Memory B cell (primary cell): Measurements from ENCODE around the gene TOX3.

Experiments used
- ATAC-seq: fragments of 150-1000 bp; cut with Tn5 transposase; 2 replicates; pipeline ENCODE4 v1.10.0; 2021; ENCODE audit warnings: low read depth, mild to moderate bottlenecking, moderate library complexity
- DNase-seq, 2 donors: peaks; one replicate each; pipeline ENCODE4 v3.0.0; 2022; ENCODE audit warnings: low spot score in 2 of 2
- H3K27ac Mint-ChIP-seq: one replicate; pipeline ENCODE4 v1.8.0; 2022; ENCODE audit warnings: mild to moderate bottlenecking, moderate library complexity, mixed read lengths
- H3K27me3 Mint-ChIP-seq: one replicate; pipeline ENCODE4 v1.8.0; 2022; ENCODE audit warnings: mixed read lengths
- H3K36me3 Mint-ChIP-seq: one replicate; pipeline ENCODE4 v1.8.0; 2022; ENCODE audit warnings: mild to moderate bottlenecking, mixed read lengths
- H3K4me1 Mint-ChIP-seq: one replicate; pipeline ENCODE4 v1.8.0; 2022; ENCODE audit warnings: mixed read lengths
- H3K4me3 Mint-ChIP-seq: one replicate; pipeline ENCODE4 v1.8.0; 2022; ENCODE audit warnings: mild to moderate bottlenecking, moderate library complexity, mixed read lengths
- H3K9me3 Mint-ChIP-seq: one replicate; pipeline ENCODE4 v1.8.0; 2022; ENCODE audit warnings: mixed read lengths

TOX3 gene

DNA sequence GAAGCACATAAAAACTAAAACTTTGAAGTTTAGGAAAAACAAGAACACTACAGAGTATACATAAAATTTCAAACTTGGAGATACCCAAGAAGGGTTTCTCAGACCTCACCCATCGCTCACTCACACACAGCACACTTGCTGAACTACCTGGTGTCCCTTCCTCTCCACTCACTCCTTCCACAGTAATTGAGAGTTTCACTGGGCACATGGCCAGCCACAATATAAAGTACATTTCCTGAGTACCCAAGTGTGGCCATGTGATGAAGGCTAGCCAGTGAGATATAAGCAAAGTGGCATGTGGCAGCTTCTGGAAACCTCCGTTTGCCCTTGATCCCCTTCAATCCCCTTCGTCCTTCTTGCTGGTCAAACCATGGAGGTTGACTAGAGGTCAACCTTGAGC is 11.9 kb downstream of the TOX3 start:
- H3K9me3 Mint-ChIP-seq: peaks cover 8% of the 10 kb centered on the region
- no peak overlapping the region for H3K27ac Mint-ChIP-seq
- ATAC-seq: no peak
- peaks cover 2% of the 10 kb centered on the region for H3K36me3 Mint-ChIP-seq
- H3K4me1 Mint-ChIP-seq: no peaks in the 10 kb centered on the region
- no peak for DNase-seq
- peaks cover 2% of the 10 kb centered on the region for H3K27me3 Mint-ChIP-seq
- H3K4me3 Mint-ChIP-seq: no peak overlapping the region

DNA sequence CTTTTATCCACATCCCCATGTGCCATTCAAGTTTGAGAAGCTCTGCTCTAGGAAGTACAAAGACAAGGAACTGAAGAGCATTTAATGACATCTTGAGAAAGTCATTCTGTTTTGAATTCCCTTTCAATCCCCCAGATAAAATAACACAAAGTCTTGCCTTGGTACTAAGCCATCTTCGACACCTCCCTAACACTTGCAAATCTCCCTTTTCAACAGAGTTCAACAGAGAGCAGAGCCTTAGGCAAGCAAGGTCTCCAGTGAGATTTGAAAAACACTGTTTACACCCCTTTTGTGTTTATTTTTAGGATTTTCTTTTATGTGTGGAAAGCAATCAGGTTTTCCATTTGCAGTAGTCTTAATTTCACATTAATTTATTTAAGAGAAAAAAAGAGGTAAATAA is 13.6 kb downstream of the TOX3 start:
- H3K4me1 Mint-ChIP-seq: no peaks in the 10 kb centered on the region
- DNase-seq: no peak
- no peak overlapping the region for H3K4me3 Mint-ChIP-seq
- no peak overlapping the region for H3K27ac Mint-ChIP-seq
- peaks cover 2% of the 10 kb centered on the region for H3K36me3 Mint-ChIP-seq
- ATAC-seq: no peak
- peaks cover 5% of the 10 kb centered on the region for H3K9me3 Mint-ChIP-seq
- peaks cover 2% of the 10 kb centered on the region for H3K27me3 Mint-ChIP-seq

DNA sequence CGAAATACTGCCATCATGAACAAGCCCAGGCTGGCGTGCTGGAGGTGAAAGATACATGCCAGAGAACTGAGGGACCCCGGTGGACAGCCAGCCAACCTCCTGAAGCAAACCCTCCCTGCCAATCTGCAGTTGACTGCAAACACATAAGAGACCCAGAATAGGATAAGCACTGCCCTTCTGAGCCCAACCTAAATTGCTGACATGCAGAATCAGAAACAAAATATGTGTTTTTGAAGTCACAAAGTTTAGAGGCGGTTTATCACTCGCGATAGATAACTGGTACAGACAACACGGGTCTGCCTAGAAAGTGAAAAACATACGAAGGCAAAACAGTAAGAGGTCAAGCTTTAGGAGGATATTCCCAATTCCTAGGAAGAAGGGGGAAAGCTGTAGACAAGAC is 14.6 kb downstream of the TOX3 start:
- no peak for ATAC-seq
- peaks cover 2% of the 10 kb centered on the region for H3K27me3 Mint-ChIP-seq
- no peak overlapping the region for H3K4me3 Mint-ChIP-seq
- no peak overlapping the region for H3K27ac Mint-ChIP-seq
- H3K9me3 Mint-ChIP-seq: peaks cover 5% of the 10 kb centered on the region
- peaks cover 2% of the 10 kb centered on the region for H3K36me3 Mint-ChIP-seq
- no peaks in the 10 kb centered on the region for H3K4me1 Mint-ChIP-seq
- no peak for DNase-seq

DNA sequence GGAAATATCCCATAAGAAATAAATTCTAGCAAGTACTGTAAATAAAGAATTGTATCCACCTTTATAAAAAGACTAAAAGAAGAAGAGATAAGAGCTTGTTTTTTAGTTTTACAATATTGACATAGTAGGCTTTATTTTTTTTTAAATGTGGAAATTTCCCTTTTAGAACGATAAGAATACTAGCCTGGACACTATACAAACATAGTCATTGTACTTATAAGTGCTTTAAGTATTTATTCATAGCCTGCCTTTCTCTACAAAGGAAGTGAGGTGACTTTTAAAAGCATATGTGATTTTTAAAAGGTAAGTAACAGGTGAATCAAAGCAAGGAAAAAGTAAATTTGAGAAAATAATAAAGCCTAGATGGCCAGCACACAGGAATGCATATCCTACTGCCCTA is 17.7 kb downstream of the TOX3 start:
- Mint-ChIP-seq H3K4me3 (no peak overlapping the region), H3K27me3 (peaks cover 2% of the 10 kb centered on the region), H3K9me3 (peaks cover 3% of the 10 kb centered on the region), H3K27ac (no peak overlapping the region), H3K36me3 (peaks cover 2% of the 10 kb centered on the region), H3K4me1 (no peaks in the 10 kb centered on the region)
- ATAC-seq (no peak), DNase-seq (no peak)

DNA sequence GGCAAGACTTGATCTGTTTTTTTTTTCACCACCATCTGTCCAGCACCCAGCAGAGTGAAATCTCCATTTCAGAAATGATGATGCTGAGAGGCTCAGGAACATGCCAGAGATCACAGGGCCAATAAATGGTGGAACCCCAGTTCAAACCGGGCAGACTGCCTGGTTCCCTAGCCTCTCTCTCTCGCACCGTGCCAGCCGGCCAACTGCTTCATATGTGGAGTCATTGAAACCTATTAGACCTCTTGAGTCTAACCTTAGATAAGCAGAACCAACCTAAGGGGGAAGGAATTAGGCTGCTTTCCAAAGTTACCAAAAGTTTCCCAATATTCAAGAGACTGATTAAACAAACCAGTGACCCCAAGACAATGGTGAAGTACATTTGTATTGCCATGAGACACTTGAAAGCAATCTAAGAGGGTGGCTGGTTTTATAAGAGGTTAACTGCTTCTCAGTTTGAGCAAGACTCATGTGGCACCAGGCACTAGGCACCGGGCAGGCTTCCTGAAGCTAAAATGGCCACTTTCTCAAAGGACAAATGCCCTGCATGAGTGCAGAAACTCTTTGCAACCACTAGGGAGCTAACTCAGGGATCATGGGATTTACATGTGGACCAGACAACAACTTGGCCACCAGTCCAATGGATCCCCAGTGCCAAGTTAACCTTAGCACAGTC is 18.4 kb downstream of the TOX3 start:
- Mint-ChIP-seq H3K9me3 (peaks cover 3% of the 10 kb centered on the region), H3K4me1 (no peaks in the 10 kb centered on the region), H3K4me3 (no peak overlapping the region), H3K27me3 (peaks cover 2% of the 10 kb centered on the region), H3K27ac (no peak overlapping the region), H3K36me3 (peaks cover 2% of the 10 kb centered on the region)
- ATAC-seq: no peak
- no peak for DNase-seq

DNA sequence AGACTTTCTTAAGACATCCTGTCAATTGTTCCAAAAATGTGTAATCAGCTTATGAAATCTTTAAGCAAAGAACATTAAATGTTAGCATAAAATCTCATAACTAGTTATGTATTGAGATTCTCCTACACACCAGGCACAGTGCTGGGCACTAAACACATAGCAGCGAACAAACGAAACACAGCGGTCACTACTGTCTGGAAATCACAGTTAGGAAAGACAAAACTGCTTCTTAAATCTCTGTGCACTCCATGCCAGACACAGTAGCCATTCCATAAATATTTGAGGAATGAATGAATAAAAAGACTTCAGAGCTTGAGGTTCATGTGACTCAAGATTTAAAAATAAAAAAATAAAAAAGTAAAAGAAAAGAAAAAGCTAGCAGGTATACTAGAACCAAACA is 20.1 kb downstream of the TOX3 start:
- Mint-ChIP-seq H3K27ac (no peak overlapping the region), H3K27me3 (peaks cover 2% of the 10 kb centered on the region), H3K9me3 (peaks cover 3% of the 10 kb centered on the region), H3K4me3 (no peak overlapping the region), H3K36me3 (peaks cover 2% of the 10 kb centered on the region), H3K4me1 (no peaks in the 10 kb centered on the region)
- DNase-seq (no peak), ATAC-seq (no peak)

DNA sequence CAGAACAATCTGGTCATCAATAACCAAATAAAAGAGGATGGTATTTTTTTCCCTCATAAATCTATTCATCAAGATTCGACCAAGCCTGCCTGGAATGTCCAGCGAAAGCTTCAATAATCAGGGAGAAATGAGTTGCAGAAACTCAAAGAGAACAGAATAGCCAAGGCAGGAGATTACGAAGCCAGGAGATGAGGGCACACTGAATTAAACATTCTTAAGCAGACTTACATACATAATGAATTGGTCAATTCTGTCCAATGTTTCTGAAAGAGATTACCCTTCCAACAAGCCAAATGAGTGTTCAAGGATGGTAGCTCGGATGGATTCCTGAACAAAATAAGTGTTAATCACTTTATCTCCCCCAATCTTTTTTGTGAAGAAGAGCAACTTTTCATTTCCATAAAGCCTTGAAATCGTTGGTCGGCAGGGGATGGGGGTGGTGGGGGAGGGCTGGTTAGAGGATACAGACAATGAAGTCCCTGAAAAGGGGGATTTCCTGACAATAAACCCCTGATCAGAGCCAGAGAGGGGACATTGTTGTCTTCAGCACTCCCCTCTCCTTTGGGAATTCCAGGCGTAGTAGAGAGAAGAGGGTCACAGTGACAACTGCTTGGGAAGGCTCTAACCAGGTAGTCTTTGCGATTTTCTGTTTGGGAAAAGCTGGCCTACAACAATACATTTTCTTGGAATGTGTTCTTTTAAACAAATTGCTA is 20.7 kb downstream of the TOX3 start:
- no peak overlapping the region for H3K4me3 Mint-ChIP-seq

DNA sequence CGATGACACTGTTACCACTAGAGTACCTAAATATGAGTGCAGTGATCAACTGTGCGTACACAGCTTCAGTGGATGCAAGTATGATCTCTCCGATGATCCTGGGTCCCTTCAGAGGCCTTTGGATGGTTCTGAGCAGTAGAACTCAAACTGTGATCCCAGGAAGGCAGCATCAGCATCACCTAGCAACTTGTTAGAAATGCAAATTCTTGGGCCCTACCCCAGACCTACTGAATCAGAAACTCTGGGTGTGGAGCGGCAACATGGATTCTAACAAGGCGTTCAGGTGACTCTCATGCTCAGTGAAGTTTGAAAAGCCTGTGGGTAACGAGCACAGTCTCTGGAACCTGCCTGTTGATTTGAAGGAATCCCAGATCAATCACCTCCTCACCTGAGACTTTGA is 25.4 kb downstream of the TOX3 start:
- DNase-seq: no peak
- Mint-ChIP-seq H3K4me3 (no peak overlapping the region), H3K27me3 (no peaks in the 10 kb centered on the region), H3K36me3 (no peaks in the 10 kb centered on the region), H3K9me3 (no peaks in the 10 kb centered on the region), H3K4me1 (no peaks in the 10 kb centered on the region), H3K27ac (no peak overlapping the region)
- no peak for ATAC-seq

More for the DNA sequence above, 20.7 kb downstream of the TOX3 start:
- Mint-ChIP-seq H3K36me3 (peaks cover 2% of the 10 kb centered on the region), H3K4me1 (no peaks in the 10 kb centered on the region), H3K27ac (no peak overlapping the region), H3K9me3 (peaks cover 3% of the 10 kb centered on the region), H3K27me3 (peaks cover 2% of the 10 kb centered on the region)
- ATAC-seq: no peak
- DNase-seq: no peak

DNA sequence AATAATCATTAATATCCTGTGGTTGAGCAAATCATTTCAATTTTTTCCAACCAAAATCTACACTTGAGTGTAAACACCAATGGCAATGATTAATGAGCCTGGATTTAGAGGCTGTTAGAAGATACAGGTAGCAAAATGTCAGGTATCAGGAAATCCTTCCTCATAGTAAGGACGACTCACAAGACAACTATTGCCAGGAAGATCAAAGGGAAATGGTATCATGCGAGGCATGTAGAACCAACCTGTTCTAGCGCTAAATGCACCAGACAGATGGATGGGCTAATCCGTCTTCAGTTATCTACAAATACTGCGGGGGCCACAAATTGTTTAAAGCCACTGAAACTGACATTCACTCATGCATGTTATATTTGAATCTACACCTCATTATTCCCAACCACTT is 28.1 kb downstream of the TOX3 start:
- H3K27ac Mint-ChIP-seq: no peak overlapping the region
- H3K9me3 Mint-ChIP-seq: no peaks in the 10 kb centered on the region
- DNase-seq (no peak), ATAC-seq (no peak)
- H3K4me1 Mint-ChIP-seq: no peaks in the 10 kb centered on the region
- no peaks in the 10 kb centered on the region for H3K36me3 Mint-ChIP-seq
- no peak overlapping the region for H3K4me3 Mint-ChIP-seq
- H3K27me3 Mint-ChIP-seq: no peaks in the 10 kb centered on the region

DNA sequence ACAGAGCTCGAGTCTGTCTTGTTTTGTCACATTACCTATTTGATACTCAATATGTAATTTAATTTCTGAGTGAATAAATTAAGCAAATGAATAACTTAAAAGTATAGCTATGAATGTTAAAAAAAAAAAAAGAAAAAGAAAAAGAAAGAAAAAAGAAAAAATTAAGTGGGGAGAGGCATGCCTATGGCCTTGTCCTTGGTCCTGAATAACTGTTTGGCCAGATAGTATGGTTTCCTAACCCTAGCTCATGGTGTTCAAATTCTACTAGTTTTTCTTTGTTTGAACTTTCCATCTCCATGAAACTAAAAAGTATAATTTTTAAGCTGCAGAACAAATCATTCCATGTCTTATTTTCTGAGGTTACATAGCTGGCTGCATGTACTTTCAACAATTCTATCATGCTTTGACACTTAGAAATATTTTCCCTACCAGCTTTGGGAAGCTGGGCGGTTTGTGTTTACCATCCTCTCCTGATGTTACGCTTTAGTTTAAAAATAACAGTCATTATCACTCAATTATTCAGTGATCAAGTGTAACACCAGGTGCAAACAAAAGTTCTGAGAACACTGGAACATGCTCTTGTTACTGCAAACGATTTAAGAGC is 31.8 kb downstream of the TOX3 start:
- DNase-seq: no peak
- no peak for ATAC-seq
- Mint-ChIP-seq H3K36me3 (no peaks in the 10 kb centered on the region), H3K27ac (no peak overlapping the region), H3K4me3 (no peak overlapping the region), H3K27me3 (no peaks in the 10 kb centered on the region), H3K9me3 (no peaks in the 10 kb centered on the region), H3K4me1 (no peaks in the 10 kb centered on the region)

DNA sequence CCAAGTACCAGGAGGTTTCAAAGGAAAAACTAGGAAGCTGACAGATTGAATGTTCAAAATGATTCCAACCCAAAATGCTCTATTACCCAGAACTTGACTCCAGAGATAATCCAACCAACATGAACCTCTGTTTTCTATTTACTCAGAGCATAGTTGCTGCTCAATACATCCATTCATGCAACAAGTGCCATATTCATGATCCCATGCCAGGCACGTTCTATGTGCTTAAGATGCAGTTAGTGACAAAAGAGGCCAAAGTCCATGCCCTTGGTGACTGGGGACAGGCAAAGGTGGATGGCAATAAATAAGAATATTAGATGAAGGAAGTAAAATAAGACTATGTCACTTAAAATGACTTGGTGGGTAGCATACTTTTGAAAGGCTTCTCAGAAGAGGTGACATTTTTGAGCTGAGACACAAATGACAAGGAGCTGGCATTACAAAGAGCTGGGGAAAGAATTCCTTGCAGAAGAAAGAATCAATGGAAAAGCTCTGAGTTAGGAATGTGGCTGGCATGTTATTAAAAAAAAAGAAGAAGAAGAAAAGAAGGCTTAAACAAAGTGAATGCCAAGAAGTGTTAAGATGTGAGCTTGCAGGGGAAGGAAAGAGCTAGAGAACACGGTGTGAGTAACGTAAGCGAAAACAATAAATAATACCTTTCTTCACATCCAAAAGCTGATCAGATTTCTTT is 34.5 kb downstream of the TOX3 start:
- H3K27me3 Mint-ChIP-seq: no peaks in the 10 kb centered on the region
- H3K4me3 Mint-ChIP-seq: no peak overlapping the region
- H3K9me3 Mint-ChIP-seq: no peaks in the 10 kb centered on the region
- no peak overlapping the region for H3K27ac Mint-ChIP-seq
- ATAC-seq (no peak), DNase-seq (no peak)
- H3K4me1 Mint-ChIP-seq: no peaks in the 10 kb centered on the region
- no peaks in the 10 kb centered on the region for H3K36me3 Mint-ChIP-seq

DNA sequence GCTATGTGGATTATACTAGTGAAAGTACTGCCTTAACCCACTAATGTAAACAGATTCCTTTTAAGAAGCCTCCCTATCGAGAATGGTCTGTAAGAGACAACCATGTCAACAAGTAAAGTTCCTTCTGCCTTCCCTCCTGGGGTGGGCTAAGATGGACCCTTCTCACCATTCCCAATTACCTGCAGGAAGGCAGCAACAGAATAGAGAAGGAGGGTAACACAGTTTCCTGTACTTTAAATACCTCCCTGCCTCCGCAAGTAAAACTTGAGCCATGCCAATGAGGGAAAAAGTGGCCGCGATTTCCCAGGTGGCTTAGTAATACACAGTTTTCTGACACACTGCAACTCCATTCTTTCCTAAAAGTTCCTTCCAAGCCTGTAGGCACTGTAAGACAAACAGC is 45.2 kb downstream of the TOX3 start:
- Mint-ChIP-seq H3K36me3 (no peaks in the 10 kb centered on the region), H3K9me3 (peaks cover 3% of the 10 kb centered on the region), H3K4me1 (no peaks in the 10 kb centered on the region), H3K4me3 (no peak overlapping the region), H3K27ac (no peak overlapping the region), H3K27me3 (peaks cover 2% of the 10 kb centered on the region)
- DNase-seq (no peak), ATAC-seq (no peak)

DNA sequence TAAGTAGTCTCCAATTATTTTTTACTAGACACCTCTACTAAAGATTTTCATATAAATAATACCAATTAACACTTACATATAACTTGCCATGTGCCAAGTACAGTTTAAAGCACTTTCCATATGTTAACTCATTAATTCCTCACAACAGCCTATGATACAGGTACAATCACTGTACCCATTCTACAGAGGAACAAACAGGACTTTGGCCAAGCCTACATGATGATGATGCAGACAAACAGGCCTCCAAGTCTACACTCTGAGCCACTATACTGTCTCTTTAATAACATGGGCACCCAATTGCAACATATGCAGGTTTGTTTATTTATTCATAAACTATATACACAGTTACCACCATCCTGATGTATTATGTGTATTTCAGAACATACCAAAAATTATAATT is 46.0 kb downstream of the TOX3 start:
- H3K36me3 Mint-ChIP-seq: no peaks in the 10 kb centered on the region
- peaks cover 3% of the 10 kb centered on the region for H3K9me3 Mint-ChIP-seq
- H3K4me1 Mint-ChIP-seq: no peaks in the 10 kb centered on the region
- H3K27me3 Mint-ChIP-seq: peaks cover 2% of the 10 kb centered on the region
- no peak for DNase-seq
- no peak for ATAC-seq
- H3K4me3 Mint-ChIP-seq: no peak overlapping the region
- no peak overlapping the region for H3K27ac Mint-ChIP-seq

DNA sequence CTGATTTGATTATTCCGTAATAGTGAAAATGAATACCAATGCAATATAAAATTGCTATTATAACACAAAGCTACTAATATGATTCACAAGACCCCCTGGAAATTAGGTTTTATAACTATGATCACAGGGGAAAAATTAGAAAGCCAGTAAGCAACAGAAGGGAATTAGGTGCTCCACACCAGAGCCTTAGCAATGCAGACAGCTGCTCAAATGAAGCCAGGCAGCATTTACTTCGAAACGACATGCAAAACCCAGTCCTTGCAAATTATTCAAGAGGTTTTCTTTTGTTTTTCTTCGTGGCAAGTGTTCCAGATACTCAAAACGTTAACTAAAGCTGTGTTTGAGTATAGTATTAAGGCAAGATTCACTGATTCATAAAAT is 47.9 kb downstream of the TOX3 start:
- H3K27me3 Mint-ChIP-seq: no peaks in the 10 kb centered on the region
- no peak overlapping the region for H3K4me3 Mint-ChIP-seq
- H3K9me3 Mint-ChIP-seq: no peaks in the 10 kb centered on the region
- no peaks in the 10 kb centered on the region for H3K4me1 Mint-ChIP-seq
- no peaks in the 10 kb centered on the region for H3K36me3 Mint-ChIP-seq
- no peak overlapping the region for H3K27ac Mint-ChIP-seq
- no peak for ATAC-seq
- DNase-seq: no peak
